Measurements from ENCODE around the gene MMP14. TPM values are rescaled to one million over a fixed set of nuclear protein-coding genes. Genes with fewer than 3 reads are reported as not detected.

Gene MMP14
- total RNA-seq, 1 donor = 188 TPM

DNA sequence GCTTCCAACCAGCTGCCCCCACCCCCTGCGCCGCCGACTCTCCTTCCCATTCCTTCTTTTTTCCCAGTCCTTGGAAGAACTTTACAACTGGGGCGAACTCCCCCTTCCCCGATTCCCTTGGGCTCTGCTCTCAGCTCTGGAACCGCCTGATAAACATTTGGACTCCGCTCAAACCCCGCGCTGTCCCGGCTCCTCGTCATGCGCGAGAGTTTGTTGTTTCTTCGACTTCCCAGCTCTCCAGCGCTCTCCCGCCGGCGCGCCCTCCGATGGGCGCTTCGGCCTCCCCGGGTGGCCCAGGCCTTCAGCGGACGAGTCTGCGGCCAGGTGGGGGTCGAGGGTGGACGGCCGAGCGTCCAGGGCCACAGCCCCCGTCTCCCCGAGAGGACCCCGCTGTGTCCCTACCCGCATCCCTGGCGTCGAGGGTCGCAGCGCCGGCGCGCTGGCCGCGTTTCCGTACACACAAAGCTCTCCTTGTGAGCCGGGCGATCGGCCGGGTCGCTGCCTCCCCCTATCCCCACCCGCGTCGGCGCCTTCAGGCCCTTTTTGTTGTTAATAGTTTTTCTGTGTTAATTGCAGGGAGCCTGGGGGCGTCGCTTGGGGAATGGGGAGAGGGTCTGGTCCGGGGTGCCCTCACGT lies 847 bp downstream of the MMP14 start:
- H3K4me3 ChIP-seq (ENCODE audit: low read depth, low read length) = peak overlapping the region; percentile 97
- TF ChIP-seq CTCF (IDR thresholded peaks at IDR 0.05; ENCODE audit: insufficient read depth, low read depth, low read length) = no peak
- DNase-seq (ENCODE audit: low read depth) = peak; percentile 65

DNA sequence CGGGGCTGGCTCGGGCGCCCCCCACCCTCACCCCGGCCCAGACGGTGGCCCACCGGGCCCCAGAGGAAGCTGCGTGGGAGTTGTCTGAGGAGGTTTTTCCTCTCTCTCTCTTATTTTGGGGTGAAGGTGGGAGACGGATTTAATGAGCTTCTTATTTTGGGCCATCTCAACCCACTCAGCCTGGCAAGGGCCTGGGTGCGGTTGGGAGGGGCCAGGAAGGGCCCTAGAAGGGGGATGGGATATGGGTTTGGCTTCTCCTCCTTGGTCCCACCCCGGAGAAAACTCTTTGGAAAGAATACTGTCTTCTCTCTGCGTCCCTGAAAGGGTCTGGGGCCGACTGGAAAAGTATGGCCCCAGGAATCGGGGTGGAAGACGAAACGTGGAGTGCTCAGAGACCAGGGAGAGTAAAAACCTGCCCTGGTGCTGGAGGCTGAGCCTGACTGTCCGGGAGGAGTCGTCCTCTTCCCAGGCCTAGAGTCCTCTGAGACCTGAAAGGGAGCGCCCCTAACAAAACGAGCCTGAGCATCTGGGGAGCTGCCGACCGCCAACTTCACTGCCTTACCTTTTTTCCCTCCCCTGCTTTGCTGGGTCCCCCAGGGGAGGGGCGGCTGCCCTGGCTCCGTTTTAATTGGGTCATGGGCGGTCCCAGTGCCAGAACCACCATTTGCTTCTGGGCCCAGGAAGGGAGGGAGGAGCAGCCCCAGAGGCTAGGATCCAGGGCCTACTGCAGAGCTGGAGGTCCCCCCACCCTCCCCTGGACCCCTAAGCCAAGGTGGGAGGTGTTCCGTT lies 1.6 kb downstream of the MMP14 start:
- peak; percentile 53 for DNase-seq (ENCODE audit: low read depth)

DNA sequence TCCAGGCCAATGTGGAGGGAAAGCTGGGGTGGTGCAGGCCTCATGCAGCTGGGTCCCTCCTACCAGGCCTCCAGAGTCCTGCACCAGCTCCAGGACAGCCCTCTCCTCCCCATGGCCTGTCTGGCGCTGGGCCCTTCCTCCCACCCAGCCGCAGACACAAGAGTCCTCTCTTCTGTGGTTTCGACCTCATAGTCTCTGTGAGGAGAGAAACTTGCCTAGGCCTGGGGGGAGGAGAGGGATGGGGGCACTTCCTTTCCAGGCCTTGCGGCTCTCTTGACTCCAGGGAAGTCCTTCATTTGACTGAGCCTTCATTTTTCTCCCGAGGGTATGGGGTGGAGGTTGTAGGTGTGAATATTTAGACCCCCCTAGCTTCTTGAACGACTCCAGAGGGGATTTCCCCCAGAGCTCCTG lies 2.3 kb downstream of the MMP14 start:
- H3K4me3 ChIP-seq (ENCODE audit: low read depth, low read length) = peak overlapping the region; percentile 97
- peak; percentile 74 for DNase-seq (ENCODE audit: low read depth)
- TF ChIP-seq CTCF (IDR thresholded peaks at IDR 0.05; ENCODE audit: insufficient read depth, low read depth, low read length) = no peak

More for the DNA sequence above, 1.6 kb downstream of the MMP14 start:
- no peak for TF ChIP-seq CTCF (IDR thresholded peaks at IDR 0.05; ENCODE audit: insufficient read depth, low read depth, low read length)
- H3K4me3 ChIP-seq (ENCODE audit: low read depth, low read length) = peak overlapping the region; percentile 97

- peak; percentile 77 for DNase-seq (ENCODE audit: low read depth)
- H3K4me3 ChIP-seq (ENCODE audit: low read depth, low read length) = peak overlapping the region; percentile 97
- no peak for TF ChIP-seq CTCF (IDR thresholded peaks at IDR 0.05; ENCODE audit: insufficient read depth, low read depth, low read length)
Measured at GRCh38 chr14:22839159-22839779, 2.9 kb downstream of the MMP14 start.

GRCh38 chr14:22841311-22841710 lies 4.9 kb downstream of the MMP14 start:
- DNase-seq (ENCODE audit: low read depth) = no peak
- H3K4me3 ChIP-seq (ENCODE audit: low read depth, low read length) = no peak overlapping the region

GRCh38 chr14:22841769-22842168 lies 5.4 kb downstream of the MMP14 start:
- no peak for DNase-seq (ENCODE audit: low read depth)

More at GRCh38 chr14:22841311-22841710, 4.9 kb downstream of the MMP14 start:
- TF ChIP-seq CTCF (IDR thresholded peaks at IDR 0.05; ENCODE audit: insufficient read depth, low read depth, low read length) = no peak

More at GRCh38 chr14:22841769-22842168, 5.4 kb downstream of the MMP14 start:
- no peak for TF ChIP-seq CTCF (IDR thresholded peaks at IDR 0.05; ENCODE audit: insufficient read depth, low read depth, low read length)
- H3K4me3 ChIP-seq (ENCODE audit: low read depth, low read length) = no peak overlapping the region
